Iris pigment epithelial cell (primary cell): ENCODE results near the gene PLEKHG3.

Experiments
- DNase-seq: peaks from one replicate; pipeline ENCODE4 v3.0.0-alpha.2; 2011; ENCODE audit warnings: low read depth

Gene PLEKHG3

GRCh38 chr14:64764641-64765520 lies 60.7 kb downstream of the PLEKHG3 start:
- peak; percentile 61 for DNase-seq

GRCh38 chr14:64765740-64766302 lies 61.6 kb downstream of the PLEKHG3 start:
- DNase-seq = no peak

DNA sequence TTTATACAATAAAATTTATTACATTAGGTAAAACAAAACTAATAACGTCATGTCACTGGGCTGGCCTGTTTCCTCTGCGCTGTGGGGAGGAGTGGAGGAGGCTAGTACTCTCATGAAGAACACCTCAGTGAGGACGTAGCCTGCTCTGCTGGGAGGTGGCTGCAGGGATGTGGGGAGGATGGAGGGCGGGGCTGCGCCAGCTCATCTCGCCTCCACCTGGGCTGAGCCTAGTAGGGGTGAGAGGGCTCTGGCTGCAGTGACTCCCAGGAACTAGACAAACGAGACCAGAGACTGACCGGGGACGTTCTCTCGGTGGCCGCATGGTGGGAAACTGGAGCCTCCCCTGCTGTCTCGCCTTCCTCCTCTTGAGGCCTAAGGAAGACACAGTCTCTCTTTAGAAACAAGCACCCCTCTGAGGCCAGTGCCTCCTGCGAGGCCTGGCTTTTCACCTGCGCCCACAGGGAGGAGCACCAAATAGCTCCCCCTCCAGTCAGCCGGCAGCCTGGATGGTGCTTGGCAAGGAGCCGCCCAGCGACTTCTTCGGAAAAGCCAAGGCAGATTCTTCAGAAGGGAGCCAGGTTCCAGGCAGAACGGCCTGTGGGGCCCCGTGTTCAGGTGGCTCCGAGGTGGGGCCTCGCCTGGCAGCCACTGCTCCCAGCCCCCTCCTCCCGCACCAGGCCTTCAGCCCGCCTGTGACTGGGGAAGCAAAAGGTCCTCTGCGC lies 62.4 kb downstream of the PLEKHG3 start:
- no peak for DNase-seq

DNA sequence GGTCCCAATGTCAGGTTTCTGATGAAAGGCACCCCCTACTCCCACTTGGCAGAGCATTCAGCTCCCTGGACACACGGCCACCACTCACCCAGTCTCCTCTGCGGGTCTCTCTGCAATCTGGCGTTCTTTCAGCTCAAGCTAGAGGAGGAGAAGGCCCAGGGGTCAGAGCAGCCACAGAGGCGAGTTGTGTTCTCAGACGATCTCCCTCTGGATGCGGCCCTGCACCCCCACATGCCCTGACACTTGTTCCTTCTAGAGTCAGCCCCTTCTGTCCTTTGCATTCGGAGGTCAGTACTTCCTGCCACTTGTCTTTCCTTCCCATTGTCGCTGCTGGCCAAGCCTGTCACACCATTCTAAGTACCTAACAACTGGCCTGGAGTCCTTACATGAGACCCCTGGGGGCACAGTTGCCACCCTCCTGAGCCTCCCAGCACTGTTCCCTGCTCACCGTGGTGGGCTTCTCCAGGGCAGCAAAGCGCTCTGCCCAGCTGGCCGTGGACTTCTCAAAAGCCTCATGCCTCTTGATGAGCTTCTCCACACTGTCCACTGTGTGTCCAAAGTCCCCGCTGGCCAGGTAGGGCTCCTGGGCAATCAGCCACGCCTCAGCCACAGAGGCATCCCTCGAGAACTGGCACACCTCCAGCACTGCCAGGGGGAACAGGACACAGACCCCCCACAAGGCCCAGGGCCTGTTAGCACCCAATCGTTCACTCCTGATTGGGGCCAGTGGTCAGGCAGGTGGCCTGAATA lies 63.2 kb downstream of the PLEKHG3 start:
- DNase-seq = no peak

DNA sequence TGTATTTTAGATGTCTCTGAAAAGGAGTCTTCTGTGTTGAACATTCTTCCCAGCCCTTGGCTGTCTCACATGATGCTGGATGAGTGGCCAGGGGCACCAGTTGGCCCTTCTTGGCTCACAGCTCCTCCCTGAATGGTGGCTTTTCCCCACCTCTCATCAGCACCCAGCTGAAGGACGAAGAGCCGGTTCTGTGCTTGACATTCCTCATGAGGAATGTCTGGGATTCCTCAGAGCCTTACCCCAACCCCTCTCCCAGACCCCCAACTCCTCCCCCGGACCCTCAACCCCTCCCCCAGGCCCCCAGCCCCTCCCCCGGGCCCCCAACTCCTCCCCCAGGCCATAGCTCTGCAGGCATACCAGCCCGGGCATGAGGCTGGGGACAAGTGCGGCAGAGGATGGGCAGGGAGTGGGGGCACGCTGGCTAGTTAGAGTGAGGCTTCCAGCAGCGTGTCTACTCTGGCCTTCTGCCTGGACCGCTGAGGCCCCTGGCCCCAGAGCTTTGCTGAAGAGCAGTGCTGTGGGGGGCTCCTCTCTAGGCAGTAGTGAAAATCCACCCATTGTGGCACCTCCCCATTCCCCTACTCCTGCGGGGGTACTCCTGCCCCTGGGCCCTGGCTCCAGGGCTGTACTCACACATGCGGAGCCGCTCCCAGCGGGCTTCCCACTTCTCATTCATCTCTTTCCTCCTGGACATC lies 64.3 kb downstream of the PLEKHG3 start:
- DNase-seq = no peak

- no peak for DNase-seq
These were observed 65.1 kb downstream of the PLEKHG3 start for GRCh38 chr14:64769096-64770020.

DNA sequence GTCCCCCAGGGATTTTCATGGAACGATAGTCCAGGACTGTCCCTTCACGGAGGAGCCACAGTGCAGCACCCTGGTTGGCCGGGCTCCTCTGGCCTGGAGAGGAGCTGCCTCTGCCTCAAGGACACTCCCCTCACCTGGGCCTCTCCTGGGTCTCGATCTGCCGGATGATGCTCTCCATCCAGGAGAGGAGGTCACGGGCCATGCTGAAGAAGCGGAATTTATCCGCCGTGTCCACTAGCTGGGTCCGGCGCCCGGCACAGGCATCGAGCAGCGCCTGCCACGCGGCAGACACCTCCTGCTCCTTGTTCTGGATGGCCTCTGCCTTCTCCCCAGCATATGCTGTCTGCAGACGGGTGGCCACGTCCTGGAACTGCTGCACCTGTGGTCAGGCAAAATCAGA lies 66.5 kb downstream of the PLEKHG3 start:
- DNase-seq = no peak

- DNase-seq = no peak
These were observed 66.9 kb downstream of the PLEKHG3 start for GRCh38 chr14:64771161-64771560.

- DNase-seq = no peak
These were observed 68.2 kb downstream of the PLEKHG3 start for GRCh38 chr14:64772397-64772950.

GRCh38 chr14:64773046-64773445 lies 68.8 kb downstream of the PLEKHG3 start:
- no peak for DNase-seq

DNA sequence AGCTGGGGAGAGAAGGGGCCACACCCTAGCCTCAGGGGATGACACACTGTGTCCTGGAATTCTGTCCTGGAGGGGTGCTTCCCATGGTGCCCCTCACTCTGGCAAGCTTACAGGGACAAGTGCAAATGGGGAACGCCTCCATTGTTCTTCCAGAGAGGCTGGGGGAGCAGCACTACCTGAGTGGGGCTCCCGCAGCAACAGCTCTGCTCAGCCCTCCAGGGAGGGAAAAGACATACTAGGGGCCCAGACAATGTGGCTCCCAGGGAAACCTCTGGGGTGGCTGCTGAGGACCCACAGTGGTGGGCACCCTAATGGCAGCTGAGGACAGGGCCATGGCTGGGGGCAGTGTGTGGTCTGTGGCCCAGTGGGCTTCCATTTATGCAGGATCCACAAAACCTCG lies 69.4 kb downstream of the PLEKHG3 start:
- no peak for DNase-seq

DNA sequence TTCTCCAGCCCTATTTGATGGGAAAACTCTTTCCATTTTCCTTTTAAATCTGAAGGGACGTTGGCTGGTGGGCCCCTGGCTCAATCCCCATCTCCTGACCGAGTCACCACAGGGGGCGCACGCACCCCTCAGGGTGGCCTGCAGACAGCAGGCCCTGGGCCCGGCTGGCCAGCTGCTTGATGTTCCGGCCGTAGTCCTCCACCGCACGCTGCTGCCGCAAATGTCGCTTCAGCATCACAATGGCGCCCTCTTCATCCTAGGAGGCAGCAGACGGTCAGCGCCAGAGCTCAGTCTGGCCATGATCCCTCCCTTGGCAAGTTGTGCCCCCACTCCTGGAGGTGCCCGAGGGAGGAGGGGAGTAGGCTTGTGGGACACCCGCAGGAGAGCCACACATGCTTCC lies 70.0 kb downstream of the PLEKHG3 start:
- no peak for DNase-seq

DNA sequence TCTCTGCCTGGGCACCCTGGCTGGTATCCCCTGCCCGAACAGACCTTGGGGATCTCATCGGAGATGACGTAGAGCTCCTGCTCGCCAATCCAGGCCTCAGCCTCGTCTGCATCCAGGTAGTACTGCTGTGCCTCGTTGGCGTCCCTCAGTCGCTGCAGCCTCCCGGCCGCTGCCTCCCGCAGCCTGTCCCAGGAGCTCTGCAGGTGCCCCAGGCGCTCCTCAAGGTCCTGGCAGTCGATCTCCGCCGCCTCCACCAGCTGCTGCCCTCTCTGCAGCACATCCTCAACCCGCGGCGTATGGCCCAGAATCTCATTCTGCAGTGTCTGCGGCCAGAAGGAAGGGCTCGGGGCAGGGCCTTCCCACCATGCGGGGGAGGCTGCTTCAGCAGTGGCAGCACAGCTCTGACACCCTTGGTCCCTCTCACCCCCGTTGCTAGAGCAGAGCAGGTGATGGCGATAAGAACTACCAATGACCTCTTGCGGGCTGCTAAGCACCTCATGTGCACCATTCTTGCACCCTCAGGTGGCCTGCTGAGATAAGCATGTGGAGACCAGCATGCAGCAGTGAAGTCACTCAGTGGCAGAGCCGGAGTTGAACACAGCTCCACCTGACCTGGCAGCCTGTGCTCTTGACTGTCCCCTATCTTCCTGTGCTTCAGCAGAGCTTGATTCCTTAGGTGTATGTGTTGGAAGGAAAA lies 71.0 kb downstream of the PLEKHG3 start:
- no peak for DNase-seq

- DNase-seq = no peak
These were observed 73.2 kb downstream of the PLEKHG3 start for GRCh38 chr14:64777461-64777860.

DNA sequence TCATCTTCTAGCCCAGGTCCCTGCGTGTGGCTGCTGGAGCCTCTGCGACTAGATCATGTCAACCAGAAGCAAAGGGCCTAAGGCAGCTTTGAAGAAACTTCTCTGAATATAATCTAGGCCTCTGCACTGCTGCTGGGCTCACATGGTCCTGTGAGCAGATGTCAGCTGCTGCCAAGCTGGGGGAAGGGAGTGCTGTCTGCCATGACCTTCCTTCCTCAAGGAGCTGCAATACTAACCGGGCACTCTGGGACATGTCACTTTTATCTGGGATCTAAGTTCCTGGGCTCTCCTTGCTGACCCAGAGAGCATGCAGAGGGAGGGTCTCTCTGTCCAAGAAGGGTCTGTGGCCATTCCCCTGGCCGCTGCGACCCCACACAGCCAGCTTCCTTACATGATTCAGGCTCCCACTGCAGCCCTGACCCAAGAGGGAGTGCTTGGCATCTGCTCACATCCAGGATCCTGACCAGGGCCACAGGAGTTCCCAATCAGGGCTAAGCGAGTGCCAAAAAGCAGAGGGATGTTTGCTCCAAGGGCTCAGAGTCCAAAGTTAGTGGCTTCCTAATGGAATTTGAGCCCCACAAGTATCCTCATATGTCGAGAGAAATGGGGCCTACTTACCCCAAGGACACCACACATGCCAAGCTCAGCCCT lies 74.0 kb downstream of the PLEKHG3 start:
- no peak for DNase-seq

DNA sequence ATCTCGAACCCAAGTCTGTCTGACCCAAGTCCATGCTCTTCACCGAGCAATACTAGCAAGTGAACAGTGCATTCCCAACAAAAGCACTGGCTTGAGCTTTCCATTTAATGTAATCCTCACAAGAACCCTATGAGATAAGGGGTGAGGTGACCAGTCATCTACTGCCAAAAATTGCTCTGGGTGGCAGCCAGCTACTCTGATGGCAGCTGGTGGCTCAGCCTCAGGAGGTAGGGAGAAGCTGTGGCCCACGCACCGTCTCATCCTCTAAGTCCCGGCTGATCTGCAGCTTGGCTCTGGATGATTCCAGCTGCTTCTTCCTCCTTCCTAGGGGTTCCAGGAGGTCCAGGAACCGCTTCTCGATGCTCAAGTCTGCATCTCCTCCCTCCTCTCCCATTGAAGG lies 75.2 kb downstream of the PLEKHG3 start:
- no peak for DNase-seq

DNA sequence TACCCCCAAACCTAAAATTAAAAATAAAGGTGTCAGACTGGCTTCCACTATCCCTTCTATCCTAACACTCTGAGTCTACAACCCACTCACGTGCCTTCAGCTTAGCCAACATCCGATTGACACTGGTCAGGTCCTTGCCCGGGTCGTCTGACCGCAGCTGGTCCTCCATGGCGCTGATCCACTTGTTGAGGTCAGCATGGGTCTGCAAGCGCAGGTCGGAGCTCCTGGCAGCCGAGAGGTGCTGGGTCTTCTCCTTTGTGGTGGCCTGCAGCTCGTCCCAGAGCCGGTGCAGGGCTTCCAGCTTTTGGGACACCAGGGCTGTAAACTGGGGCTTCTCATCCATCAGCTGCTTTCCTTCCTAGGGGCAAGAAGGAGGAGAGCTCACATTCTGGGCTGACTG lies 78.0 kb downstream of the PLEKHG3 start:
- DNase-seq = no peak

DNA sequence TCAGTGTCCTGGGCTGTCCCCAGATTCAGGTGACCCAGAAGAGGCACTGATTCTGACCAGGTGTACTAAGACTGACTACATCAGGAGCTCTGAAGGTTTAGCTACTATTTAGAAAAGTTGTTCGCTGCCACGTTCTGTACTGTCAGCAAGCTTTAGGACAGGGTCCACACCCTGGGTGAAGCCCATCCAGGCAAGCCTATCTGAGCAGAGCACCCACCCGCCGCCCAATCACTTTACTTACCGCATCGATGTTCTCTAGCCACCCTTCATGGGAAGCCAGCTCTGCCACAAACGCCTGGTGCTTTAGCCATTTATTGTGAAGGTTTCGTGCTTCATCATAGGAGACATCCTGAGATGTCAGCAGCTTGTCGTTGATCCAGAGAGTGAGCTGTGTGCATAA lies 79.8 kb downstream of the PLEKHG3 start:
- no peak for DNase-seq
